Astrocyte of the spinal cord (primary cell): ENCODE results near the gene BNIP3.

Experiments used
- DNase-seq: peaks from one replicate; pipeline ENCODE4 v3.0.0; 2011; ENCODE audit warnings: low read depth, low spot score
- H3K4me3 ChIP-seq: 2 replicates; pipeline ENCODE4 v1.5.1; 2011; ENCODE audit warnings: low read depth, mild to moderate bottlenecking, low read length, moderate library complexity
- CTCF ChIP-seq: IDR thresholded peaks from 2 replicates; pipeline ENCODE4 v1.5.1; 2012; ENCODE audit warnings: low read depth, mild to moderate bottlenecking, low read length, inconsistent platforms
- in situ Hi-C: cut with HindIII; loops from 2 replicates; pipeline ENCODE4 v1.10.0; 2017; ENCODE audit warnings: low sequenced_read_pairs

The BNIP3 gene

DNA sequence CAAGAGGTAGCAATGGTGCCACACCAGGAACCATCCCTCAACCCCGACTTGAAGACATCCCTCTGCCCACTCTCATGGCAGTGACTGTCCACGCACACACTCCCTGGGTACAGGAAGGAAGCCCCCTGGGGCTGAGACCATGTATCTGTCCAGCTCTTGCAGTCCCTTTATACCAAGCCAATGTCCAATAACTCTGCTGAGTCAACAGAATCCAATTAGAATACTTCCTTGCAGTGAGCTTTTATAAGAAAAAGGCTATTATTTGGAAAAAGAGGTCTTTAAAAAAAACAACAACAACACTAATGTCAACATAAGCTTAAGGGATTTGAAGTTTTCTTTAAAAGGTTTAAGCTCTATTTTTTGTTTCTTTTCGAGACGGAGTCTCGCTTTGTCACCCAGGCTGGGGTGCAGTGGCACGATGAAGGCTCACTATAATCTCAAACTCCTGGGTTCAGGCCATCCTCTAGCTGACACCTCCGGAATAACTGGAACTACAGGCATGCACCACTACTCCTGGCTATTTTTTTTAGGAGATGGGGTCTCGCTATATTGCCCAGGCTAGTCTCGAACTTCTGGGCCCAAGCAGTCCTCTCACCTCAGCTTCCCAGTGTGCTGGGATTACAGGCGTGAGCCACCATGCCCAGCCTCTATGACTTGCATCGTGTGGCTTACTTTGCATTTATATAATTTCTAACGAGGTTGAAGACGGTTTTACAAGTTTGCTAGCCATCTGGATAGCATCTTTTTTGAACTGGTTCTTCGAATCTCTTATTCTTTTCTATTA, 7.5 kb downstream of the BNIP3 start:
- no peak overlapping the region for H3K4me3 ChIP-seq
- TF ChIP-seq CTCF = no peak
- in situ Hi-C loops = no loop called here
- no peak for DNase-seq

DNA sequence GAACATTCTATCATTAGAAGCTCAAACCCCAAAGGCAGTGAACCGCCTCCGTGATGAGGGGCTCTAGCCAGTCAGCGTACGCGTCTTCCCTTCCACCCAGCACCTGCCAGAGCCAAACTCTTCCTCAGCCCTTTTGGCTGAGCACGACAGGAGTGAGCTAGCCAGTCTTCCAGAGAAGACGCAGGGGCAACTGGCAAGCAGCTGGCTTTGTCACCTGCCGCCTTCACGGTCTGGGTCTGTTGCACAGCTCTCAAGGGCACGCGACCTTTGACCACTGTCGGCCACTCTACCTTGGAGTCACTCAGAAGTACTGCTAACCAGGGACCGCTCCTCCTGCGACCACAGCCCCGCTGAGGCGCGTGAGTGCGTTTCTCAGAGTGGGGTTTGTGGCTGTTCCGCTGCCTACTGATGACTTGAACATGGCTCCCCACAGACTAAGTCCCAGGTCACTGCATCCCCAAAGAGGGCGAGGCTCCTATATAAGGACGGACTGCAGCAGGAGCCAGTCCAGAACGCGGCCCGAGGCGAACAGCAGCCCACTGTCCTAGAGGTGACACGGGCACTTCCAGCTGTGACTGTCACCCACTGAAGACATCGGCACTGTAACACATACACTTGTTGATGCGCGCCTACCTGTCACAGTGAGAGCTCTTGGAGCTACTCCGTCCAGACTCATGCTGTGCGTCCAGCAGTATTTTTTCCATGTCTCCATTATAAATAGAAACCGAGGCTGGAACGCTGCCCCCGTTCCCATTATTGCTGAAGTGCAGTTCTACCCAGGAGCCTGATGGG, 8.4 kb downstream of the BNIP3 start:
- no peak for DNase-seq
- in situ Hi-C loops = no loop called here

GRCh38 chr10:131972474-131973071, 9.2 kb downstream of the BNIP3 start:
- H3K4me3 ChIP-seq = no peak overlapping the region
- in situ Hi-C loops = no loop called here
- peak; percentile 46 for DNase-seq
- TF ChIP-seq CTCF = no peak

More for the DNA sequence above, 8.4 kb downstream of the BNIP3 start:
- no peak for TF ChIP-seq CTCF
- H3K4me3 ChIP-seq = no peak overlapping the region

GRCh38 chr10:131971591-131971990, 10.1 kb downstream of the BNIP3 start:
- no peak overlapping the region for H3K4me3 ChIP-seq
- in situ Hi-C loops = no loop called here
- DNase-seq = no peak
- no peak for TF ChIP-seq CTCF

GRCh38 chr10:131970946-131971345, 10.8 kb downstream of the BNIP3 start:
- H3K4me3 ChIP-seq = no peak overlapping the region
- TF ChIP-seq CTCF = no peak
- DNase-seq = no peak
- in situ Hi-C loops = no loop called here

- H3K4me3 ChIP-seq = no peak overlapping the region
- in situ Hi-C loops = no loop called here
- no peak for DNase-seq
- no peak for TF ChIP-seq CTCF
Measured at GRCh38 chr10:131968949-131969348, 12.8 kb downstream of the BNIP3 start.
